Ammon's horn (tissue), 1 donor: ENCODE measurements around the gene FGFBP3.

ENCODE experiments used
- DNase-seq: peaks from one replicate; pipeline ENCODE4 v3.0.0-alpha.2; 2016; ENCODE audit warnings: low spot score

The FGFBP3 gene

DNA sequence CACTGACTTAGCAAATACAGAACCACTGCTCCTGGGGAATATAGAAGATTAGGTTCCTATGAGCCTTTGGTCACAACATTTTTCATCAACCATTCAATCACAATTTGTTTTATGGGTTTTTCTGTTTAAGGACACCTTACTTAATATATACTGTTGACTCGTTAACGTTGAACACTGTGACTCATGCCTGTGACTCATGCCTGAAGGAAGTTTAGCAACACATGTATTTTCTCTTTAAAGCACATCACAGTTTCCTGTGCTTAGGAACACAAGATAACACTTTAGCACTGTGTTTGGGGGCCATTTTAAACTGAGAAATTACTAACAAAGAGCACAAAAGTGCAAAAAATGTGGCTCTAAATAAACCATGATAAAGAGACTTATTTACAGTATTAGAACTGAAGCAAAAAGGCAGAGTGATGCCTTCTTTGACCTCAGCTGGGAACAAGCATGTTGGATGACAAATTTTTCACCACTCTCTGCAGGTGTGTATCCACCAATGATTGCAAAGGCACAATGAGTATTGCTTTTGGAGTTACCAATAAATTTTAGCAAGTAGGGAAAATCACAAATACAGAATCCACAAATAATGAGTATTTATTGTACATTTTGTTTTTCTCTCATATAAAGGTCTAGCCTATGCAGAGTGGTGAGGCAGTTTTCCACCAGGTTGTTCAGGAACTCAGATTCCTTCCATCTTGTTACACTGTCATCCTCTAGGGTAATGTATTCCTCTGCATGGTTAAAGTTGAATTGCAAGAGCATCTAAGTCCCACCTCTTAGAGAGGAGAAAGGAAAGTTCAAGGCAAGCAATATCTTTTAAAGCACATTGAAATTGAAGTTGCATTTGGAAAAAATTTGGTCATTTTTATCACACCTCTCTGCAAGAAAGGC is 7.3 kb downstream of the FGFBP3 start:
- DNase-seq: peak; percentile 22

DNA sequence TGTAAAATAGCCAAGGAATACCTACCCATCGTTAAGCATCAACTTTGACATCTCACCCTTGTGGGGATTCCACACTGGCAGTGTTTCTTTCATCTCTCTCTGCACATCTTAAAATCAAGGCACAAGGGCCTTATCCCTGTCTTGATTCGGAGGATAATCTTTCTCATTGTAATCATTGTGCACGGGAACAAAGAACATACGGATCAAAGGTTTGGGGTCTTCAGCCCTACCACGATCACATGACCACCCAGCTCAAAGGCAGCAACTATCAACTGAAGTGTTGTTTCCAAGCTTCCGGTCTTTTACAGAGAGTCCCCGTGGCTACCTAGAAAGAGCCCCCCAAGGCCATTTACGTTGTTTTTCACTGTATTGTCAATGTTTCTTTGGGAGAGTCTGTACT is 11.9 kb downstream of the FGFBP3 start:
- DNase-seq: no peak

DNA sequence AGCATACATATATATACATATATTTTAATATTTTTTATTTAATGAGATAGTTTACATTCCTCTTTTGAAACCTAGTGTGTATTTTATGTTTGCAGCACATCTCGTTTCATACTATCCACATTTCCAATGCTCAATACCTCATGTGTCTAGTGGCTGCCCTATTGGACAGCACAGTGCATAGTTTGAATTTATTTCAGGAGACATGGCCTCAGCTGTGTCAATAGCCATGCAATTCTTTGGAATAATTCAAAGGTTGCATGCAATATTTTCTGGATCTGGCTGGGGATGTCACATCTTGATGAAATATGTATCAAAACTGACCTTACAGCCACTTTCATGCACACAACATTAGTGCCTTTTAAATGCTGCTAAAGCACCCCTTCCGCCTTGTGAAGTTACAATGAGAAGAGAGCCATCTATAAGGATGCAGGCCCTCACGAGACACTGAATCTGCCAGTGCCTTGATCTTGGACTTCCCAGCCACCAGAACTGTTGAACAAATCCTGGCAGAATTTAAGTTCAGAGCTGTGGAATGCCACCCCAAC is 13.0 kb downstream of the FGFBP3 start:
- DNase-seq: no peak

DNA sequence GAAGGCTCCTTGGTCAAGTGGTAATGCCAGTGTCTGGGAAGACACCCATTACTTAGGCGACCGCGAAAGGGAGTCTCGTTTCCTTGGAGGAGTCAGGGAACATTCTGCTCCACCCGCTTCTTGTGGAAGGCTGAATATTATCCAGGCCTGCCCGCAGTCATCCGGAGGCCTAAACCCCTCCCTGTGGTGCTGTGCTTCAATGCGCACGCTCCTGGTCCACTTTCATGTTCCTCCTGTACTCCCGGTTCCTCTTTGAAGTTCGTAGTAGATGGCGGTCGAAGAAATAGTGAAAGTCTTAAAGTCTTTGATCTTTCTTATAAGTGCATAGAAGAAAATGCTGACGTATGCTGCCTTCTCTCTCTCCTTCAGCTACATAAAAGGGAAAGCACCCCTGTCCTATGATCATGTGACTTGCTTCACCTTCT is 15.0 kb downstream of the FGFBP3 start:
- peak; percentile 19 for DNase-seq

DNA sequence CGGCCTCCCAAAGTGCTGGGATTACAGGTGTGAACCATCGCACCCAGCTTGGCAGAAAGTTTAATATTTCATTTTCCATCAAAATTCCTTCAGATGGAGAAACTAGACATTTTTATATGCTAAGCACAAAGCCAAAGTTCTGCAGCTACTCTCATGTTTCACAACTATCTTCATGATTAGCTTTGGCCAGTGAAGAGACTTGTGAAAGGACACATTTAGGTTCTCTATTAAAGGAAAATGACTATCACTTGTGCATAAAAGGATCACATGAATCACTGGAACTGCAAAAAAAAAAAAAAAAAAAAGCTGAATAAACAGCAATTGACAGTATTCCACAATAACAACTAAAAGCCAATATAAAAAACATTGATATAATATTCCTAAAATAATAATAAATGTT is 16.2 kb downstream of the FGFBP3 start:
- DNase-seq: no peak

DNA sequence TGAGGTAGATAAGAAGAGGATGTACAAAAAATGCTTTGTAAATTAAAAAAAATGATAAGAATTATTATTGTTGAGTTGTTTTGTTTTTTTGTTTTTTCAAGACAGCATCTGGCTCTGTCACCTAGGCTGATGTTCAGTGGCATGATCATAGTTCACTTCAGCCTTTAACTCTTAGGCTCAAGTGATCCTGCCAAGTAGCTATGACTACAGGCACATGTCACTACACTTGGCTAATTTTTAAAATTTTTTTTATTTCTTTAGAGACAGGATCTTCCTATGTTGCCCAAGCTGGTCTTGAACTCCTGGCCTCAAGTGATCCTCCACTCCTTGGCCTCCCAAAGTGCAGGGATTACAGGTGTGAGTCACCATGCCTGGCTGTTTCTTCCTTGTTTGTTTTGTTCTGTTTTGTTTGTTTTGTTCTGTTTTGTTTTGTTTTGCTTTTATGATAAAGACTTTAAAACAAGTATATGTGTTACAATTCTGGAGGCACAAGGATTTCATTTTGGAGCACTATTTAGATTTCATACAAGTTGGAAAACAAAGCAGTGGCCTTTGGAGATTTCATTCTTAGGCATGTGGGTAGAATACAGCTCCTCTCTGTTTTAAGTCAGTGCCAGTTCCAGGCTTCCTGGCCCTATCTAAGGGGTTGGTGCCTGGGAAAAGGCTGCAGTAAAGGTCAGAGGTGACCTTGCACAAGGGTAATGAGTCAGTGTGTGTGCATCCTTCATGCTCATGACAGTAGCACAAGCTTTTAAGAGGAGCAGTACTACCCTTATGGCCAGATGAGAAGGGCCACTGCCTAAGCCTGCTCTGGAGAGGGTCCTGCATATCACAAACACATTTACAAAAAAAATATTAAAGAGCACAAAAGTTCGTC is 17.9 kb downstream of the FGFBP3 start:
- DNase-seq: no peak

DNA sequence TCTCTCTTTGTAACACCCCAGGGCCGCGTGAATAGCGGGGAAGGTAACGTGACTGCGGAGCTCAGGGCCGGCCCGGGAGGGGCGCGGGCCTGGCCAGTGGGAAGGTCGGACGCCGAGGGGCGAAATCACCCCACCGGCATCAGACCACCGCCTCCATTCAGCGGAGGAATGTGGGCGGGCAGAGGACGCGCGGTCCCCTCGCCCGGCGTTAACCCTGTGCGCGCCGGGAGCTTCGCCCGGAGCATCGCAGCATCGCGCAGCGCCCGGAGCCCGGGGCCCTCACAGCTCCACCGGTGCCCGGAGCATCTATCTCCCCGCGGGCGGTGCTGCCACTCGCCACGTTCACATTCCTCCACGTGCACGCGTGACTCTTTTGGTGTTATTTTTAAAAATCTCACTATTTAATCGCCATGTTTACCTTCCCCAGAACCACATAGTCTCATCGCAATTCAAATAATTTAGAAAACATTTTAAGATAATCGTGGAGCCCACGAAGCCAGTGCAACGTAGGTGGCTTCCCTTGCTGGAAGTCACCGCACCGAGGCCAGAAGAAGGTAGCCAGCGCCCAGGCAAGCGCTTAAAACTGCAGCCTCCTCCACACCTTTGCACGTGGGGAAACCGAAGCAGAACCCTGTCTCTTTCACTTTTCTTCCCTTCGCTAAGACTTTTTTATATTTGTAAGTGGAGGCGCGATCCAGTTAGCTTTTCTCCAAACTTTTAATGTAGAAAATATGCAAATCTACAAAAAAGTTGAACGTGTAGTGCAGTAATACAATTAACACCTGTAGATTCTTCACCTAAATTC is 21.8 kb downstream of the FGFBP3 start:
- DNase-seq: peak; percentile 67

DNA sequence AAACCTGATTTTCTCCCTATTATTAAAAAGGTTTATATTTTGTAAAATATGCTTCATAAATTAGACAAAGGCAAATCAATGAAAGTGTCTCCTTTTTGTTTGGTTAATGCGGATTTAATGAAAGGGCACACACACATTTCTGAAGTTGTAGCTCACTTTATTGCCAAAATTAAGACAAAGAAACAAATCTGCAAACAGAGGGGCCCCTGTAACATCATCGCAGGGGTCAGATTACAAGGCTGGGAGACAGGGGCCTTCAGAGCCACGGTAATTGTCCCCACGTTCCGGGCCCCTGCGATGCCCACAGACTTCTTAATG is 22.4 kb downstream of the FGFBP3 start:
- no peak for DNase-seq

DNA sequence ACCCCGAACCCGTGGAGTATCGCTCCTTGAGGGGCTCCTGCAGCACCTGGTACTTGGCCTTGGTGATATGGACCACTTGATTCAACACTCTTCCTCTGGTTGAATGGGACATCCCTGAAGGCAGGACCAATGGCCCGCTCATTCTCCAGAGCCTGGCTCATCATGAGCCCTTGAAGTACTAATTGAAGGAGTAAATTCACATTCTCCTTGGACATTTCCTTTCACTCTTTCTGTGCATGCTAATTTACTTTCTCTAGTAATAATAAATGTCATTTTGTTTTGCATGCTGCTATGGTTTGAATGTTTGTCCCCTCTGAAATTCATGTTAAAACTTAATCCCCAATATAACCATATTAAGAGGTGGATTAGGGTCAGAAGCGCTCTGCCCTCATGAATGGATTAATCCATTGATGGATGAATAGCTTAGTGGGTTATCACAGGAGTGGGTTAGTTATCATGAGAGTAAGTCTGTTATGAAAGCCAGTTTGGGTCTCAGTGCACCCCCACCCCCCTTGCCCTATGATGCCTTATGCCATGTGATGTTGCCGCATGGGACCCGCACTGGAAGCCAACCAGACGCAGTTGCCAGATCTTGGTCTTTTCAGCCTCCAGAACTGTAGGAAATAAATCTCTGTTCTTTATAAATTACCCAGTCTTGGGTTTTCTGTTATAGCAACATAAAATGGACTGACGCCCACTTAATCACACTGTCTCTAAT is 23.8 kb downstream of the FGFBP3 start:
- DNase-seq: no peak

DNA sequence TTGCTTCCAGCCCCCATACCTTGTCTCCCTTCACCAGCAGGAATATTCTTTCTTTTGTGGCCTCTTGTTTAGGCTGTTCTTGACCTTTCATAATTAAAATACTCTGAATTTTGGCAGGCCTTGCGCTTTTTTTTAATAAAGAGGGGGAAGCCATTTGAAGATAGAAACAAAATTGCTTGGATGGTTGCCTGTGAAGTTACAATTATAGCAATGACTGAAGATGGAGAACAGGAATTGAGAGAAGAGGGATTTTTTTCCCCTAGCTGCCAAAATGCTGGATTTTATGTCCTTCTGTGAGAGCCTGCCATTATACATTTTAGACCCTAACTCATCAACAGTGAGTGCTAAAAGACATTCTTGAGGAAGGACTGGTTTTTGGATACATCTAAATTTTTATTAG is 24.8 kb downstream of the FGFBP3 start:
- no peak for DNase-seq

DNA sequence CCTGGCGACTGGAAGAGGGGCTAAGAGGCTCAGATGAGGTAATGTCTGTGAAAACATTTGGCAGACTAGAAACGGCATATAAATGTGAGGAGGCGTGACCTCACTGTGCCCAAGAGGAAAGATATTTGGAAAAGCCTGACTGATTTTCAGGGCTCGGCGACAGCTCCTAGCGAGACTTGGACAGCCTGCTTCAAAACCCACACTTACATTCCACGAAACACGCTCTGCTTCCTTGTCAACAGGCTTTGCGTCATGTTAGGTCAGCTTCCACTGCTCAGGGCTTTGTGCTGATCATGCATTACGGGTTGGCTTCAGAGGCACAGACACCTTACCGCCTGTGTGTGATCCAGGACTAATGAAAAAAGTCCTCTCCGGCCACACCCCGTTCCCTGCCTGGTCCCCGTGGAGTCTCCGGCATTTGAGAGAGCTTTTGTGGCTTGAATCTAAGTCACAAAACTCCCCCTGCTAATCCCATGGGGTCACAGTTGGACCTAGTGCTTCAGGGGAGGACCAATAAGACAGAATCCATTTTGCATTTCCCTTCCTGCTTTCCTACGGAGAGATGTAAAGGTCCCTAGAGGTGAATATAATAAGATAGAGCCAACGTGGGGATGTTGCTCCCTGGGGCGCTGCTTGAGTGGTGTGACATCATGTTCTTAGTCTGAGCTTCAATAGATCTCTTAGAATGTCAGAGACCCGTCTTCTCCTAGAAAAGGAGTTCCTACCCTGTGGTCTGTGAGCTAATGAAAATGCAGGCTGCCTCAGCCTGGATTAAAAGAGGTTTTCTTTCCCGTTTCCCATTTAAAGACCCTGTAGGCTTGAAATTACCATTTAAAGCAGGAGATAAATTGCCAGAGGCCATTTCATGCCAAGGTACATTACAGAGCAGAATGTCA is 25.5 kb downstream of the FGFBP3 start:
- DNase-seq: peak; percentile 53

DNA sequence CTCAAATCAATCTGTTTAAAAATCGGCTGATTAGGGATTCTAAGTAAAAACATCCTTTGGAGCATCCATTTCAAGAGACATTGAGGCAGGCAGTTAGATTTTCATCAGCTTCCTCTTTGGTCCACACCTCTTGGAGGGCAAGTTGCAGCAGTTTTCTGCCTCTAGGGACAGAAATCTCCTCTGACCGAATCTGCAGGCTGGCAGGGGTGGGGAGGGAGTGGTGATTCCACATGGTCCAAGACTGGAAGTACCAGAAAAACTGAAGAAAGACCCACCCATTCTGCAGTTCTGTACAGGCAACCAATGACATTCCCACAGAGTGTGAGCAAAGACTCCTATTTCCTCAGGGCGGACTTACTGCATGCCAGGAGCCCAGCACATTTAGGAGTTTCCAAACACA is 29.0 kb downstream of the FGFBP3 start:
- DNase-seq: no peak

DNA sequence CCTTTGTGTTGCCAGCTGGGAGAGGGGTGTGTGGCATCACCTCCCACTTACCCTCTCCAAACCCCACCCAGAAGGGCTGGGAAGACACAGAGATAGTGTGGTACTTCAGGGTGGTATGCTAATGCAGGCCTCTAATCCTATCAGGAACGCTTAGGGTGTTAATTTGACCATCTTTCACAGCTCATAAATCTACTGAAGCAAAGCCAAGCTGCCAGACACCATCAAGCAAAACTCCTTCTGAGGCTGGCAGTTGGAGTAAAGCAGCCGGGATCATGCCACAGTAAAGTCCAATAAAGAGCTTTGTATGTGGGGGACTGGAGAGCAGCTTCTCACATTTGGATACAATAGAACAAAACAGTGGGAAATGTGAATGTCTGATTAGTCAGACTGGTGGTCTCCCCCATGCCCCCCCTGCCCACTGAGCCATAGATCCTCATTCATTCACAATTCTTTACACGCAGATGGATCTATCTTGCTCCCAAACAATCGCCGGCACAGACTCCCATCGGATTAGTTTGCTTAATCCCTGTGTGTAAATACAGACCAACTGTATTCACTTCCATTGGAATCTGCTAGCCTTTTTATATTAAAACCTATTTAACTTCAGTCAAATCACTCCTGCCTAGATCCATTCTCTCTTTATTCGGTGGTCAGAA is 29.6 kb downstream of the FGFBP3 start:
- DNase-seq: no peak

DNA sequence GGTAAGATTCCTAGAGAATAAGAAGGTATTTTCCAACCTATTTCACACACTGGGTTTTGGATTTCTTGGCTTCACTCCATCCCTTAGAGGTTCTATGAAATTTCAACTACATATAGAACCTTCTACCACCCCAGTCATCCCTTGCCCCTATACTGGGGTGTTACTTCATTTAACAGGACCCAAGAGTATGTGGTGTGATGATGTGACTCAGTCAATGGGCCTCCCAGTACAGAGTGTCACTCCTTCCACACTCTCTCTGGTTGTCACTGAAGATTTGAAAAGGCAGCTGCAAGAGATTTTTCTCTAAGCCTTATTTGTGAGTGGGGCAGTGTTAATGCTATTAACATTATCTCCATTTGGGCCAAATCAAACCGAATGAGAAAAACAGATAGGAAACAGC is 33.5 kb downstream of the FGFBP3 start:
- DNase-seq: no peak

DNA sequence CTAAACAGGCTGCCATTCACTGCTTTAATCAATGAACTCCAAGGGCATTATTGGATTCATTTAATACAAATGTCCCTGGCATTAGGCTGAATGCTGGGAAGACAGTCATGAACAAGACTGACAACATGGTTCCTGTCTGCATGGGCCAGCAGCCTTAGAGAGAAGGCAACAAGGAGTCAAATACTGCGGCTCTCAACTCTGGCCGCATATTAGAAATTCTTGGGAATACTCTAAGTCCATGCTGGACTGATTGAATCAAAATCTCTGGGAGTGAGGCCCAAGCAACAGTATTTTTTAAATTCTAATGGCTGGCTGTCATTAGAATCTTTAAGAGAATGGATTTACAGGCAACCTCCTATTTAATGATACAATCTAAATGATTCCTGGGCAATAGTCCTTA is 34.1 kb downstream of the FGFBP3 start:
- DNase-seq: no peak

DNA sequence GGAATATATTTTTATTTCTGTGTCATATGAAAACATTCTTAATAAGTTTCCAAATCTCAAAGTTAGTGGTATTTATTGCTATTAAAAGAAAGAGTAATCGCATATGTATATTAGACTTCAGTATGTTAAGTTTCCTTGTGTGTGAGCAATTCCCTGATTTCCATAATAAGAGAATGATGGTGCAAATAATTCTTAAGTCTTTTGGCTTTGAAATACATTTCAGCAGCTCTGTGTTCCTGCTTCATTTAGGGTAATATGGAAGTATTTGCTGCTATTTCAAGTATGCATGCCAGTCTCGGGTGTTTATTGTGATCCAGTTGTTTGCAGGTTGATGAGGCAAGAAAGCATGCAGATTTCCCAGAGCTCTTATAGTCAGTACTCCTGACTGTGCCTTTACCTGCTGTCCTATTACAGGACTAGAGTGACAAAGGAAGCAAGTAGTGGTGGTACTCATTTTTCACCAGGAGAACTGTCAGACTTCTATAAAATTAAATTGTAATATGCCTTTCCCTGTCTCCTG is 43.7 kb downstream of the FGFBP3 start:
- DNase-seq: no peak

DNA sequence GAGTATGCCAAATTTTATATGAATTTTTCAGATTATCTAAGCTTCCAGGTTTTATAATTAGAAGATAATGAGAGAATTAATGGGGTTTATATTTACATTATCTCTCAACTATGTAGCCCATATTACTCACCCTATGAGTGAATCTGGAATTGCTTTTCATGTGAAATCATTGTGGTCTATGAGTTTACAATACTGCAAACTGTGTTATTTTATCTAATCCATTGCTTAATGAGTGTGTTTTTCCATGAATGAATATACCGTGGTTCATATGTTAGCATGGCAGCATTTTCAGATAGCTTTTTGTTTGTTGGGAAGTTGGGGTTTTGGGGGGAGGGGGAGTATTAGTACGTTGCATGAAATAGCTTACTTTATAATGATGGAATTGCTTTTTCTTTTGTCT is 44.5 kb downstream of the FGFBP3 start:
- no peak for DNase-seq

DNA sequence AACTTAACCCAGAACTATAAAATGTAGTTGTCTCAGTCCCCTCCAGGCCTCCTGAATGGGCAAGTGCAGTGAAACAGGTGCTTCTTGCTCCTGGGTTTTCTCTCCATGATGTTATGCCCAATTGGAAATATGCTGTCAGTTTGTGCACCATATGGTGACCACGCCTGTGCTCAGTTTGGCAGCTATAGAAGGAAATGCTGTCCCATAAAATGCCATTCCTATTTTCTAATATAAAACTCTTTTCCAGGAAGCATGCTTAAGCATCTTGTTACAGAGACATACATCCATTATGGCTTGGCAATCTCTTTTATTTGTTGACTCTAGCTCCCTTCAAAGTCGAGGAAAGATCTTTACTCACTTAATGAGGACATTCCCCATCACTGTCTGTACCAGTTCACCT is 45.2 kb downstream of the FGFBP3 start:
- no peak for DNase-seq

DNA sequence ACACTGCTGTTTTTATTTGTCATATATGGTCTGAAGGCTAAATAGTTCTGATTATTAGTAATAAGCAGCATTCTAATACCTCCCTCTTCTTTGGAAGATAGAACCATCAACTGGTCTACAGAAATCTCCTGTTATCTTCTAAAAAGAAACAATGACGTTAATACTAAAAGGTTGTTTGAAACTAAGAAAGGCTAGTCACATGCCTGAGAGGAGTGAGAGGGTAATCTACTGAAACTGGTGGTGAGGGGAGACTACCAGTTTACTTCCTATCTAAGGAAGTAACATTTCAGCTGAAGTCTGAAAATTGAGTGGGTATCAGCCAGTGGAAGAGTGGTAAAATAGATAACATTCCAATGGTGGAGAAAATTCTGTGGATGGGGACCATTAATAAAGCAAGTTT is 48.4 kb downstream of the FGFBP3 start:
- no peak for DNase-seq

DNA sequence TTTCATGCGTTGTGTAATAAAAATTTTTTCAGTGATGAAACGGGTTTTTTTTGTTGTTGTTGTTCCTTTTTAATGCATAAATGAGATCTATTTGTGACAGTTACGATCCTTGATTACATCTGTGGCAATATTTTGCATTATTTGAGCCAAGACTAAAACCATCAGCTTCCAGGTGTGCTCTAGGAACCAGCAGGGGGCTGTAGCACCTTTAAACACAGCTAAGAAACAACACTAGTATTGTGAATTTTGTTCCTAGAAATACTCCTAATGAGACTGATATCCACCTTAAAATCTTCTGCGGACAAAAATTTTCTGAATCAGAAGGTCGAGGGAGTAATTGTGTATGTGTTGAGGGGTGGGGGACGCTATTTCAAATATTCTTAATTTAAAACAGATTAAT is 52.6 kb downstream of the FGFBP3 start:
- DNase-seq: no peak
